HEK293 (cell line): Measurements from ENCODE around the gene PDE1C.

Experiments
- CTCF ChIA-PET: fragments of 350-600 bp; formaldehyde crosslinking; extraction: SDS; loops from one replicate; lab custom pipeline; 2021; ENCODE audit warnings: antibody characterized with exemption; lab: Yijun Ruan, JAX
- POLR2A ChIA-PET: fragments of 300-600 bp; formaldehyde crosslinking; extraction: SDS; loops from one replicate; lab custom pipeline; 2020; ENCODE audit warnings: antibody characterized with exemption, inconsistent platforms; lab: Yijun Ruan, JAX
- H3K27ac ChIP-seq: fragments of 200-500 bp; sonication (Bioruptor generic); 2 replicates; pipeline ENCODE4 v1.5.1; 2014; ENCODE audit warnings: low read depth, low read length, control low read depth, inconsistent platforms; ENCODE audit errors: extremely low read depth
- H3K36me3 ChIP-seq, 2 experiments: fragments of 200-500 bp in 1 of 2; sonication (Bioruptor generic) in 1 of 2; 1 replicate in 1 of 2; 2 replicates in 1 of 2; pipeline ENCODE4 v1.5.1; 2014 to 2017; ENCODE audit warnings: inconsistent platforms in 2 of 2, low read length in 2 of 2; ENCODE audit not compliant: control insufficient read depth in 2 of 2, insufficient read depth in 1 of 2
- H3K4me1 ChIP-seq: fragments of 200-500 bp; sonication (Bioruptor generic); 2 replicates; pipeline ENCODE4 v1.5.1; 2014; ENCODE audit warnings: mild to moderate bottlenecking, low read length, inconsistent platforms; ENCODE audit not compliant: control insufficient read depth, insufficient read depth
- H3K4me3 ChIP-seq: 2 replicates; pipeline ENCODE4 v1.5.1; 2011; ENCODE audit warnings: low read depth, mild to moderate bottlenecking, control low read depth, low read length, moderate library complexity
- H3K9me3 ChIP-seq: fragments of 200-500 bp; sonication (Bioruptor generic); 2 replicates; pipeline ENCODE4 v1.5.1; 2014; ENCODE audit warnings: low read depth, low read length, inconsistent platforms; ENCODE audit not compliant: control insufficient read depth, insufficient read depth
- ATF2 ChIP-seq: fragments of 450-650 bp; formaldehyde crosslinking; IDR thresholded peaks from 2 replicates; pipeline ENCODE4 v1.5.1; 2016; ENCODE audit warnings: missing biosample characterization, missing genetic modification characterization, low read depth
- GLI2 ChIP-seq: fragments of 450-650 bp; formaldehyde crosslinking; IDR thresholded peaks from 2 replicates; pipeline ENCODE4; 2017; ENCODE audit warnings: missing biosample characterization, missing genetic modification characterization, low read depth, borderline replicate concordance
- HIC1 ChIP-seq: fragments of 450-650 bp; formaldehyde crosslinking; IDR thresholded peaks from 2 replicates; pipeline ENCODE4 v1.5.1; 2016; ENCODE audit warnings: missing biosample characterization, missing genetic modification characterization
- IKZF3 ChIP-seq: fragments of 450-650 bp; IDR thresholded peaks from 2 replicates; pipeline ENCODE4 v1.5.0; 2018; ENCODE audit warnings: missing biosample characterization, mild to moderate bottlenecking, missing genetic modification characterization, moderate library complexity
- KLF10 ChIP-seq: fragments of 450-650 bp; IDR thresholded peaks from 2 replicates; pipeline ENCODE4 v1.5.1; 2018; ENCODE audit warnings: missing biosample characterization, mild to moderate bottlenecking, missing genetic modification characterization
- KLF17 ChIP-seq: fragments of 450-650 bp; formaldehyde crosslinking; IDR thresholded peaks from 2 replicates; pipeline ENCODE4 v1.5.1; 2016; ENCODE audit warnings: missing biosample characterization, missing genetic modification characterization
- KLF7 ChIP-seq: fragments of 450-650 bp; formaldehyde crosslinking; IDR thresholded peaks from 2 replicates; pipeline ENCODE4 v1.5.1; 2016; ENCODE audit warnings: missing biosample characterization, missing genetic modification characterization, borderline replicate concordance
- KLF9 ChIP-seq: fragments of 450-650 bp; formaldehyde crosslinking; IDR thresholded peaks from 2 replicates; pipeline ENCODE4 v1.5.1; 2016; ENCODE audit warnings: missing biosample characterization, missing genetic modification characterization, low read depth
- ZBTB44 ChIP-seq: fragments of 450-650 bp; IDR thresholded peaks from 2 replicates; pipeline ENCODE4 v1.5.1; 2018; ENCODE audit warnings: missing biosample characterization, mild to moderate bottlenecking, missing genetic modification characterization
- ZBTB49 ChIP-seq: fragments of 450-650 bp; formaldehyde crosslinking; IDR thresholded peaks from 2 replicates; pipeline ENCODE4 v1.5.1; 2016; ENCODE audit warnings: missing biosample characterization, missing genetic modification characterization, low read depth
- ZBTB8A ChIP-seq: fragments of 450-650 bp; formaldehyde crosslinking; IDR thresholded peaks from 2 replicates; pipeline ENCODE4 v1.5.1; 2016; ENCODE audit warnings: missing biosample characterization, missing genetic modification characterization
- ZEB2 ChIP-seq: fragments of 450-650 bp; formaldehyde crosslinking; IDR thresholded peaks from 2 replicates; pipeline ENCODE4 v1.5.1; 2016; ENCODE audit warnings: missing biosample characterization, missing genetic modification characterization
- ZFHX2 ChIP-seq: fragments of 450-650 bp; formaldehyde crosslinking; conservative IDR thresholded peaks from 2 replicates; pipeline ENCODE4 v1.5.1; 2016; ENCODE audit warnings: missing biosample characterization, missing genetic modification characterization
- ZFP3 ChIP-seq: fragments of 450-650 bp; formaldehyde crosslinking; IDR thresholded peaks from 2 replicates; pipeline ENCODE4 v1.5.1; 2016; ENCODE audit warnings: low read depth, missing biosample characterization, missing genetic modification characterization
- ZNF121 ChIP-seq: fragments of 450-650 bp; formaldehyde crosslinking; IDR thresholded peaks from 2 replicates; pipeline ENCODE4 v1.5.1; 2016; ENCODE audit warnings: missing biosample characterization, missing genetic modification characterization
- ZNF140 ChIP-seq: fragments of 450-650 bp; formaldehyde crosslinking; IDR thresholded peaks from 2 replicates; pipeline ENCODE4 v1.5.1; 2016; ENCODE audit warnings: missing biosample characterization, missing genetic modification characterization
- ZNF223 ChIP-seq: fragments of 450-650 bp; formaldehyde crosslinking; IDR thresholded peaks from 2 replicates; pipeline ENCODE4 v1.5.1; 2016; ENCODE audit warnings: missing biosample characterization, missing genetic modification characterization
- ZNF266 ChIP-seq: fragments of 450-650 bp; formaldehyde crosslinking; IDR thresholded peaks from 2 replicates; pipeline ENCODE4 v1.5.1; 2016; ENCODE audit warnings: missing biosample characterization, missing genetic modification characterization, low read depth
- ZNF354C ChIP-seq: fragments of 450-650 bp; formaldehyde crosslinking; IDR thresholded peaks from 2 replicates; pipeline ENCODE4 v1.5.1; 2016; ENCODE audit warnings: missing biosample characterization, missing genetic modification characterization, low read depth, borderline replicate concordance
- ZNF37A ChIP-seq: fragments of 450-650 bp; IDR thresholded peaks from 2 replicates; pipeline ENCODE4 v1.5.1; 2018; ENCODE audit warnings: missing biosample characterization, missing genetic modification characterization
- ZNF404 ChIP-seq: fragments of 450-650 bp; formaldehyde crosslinking; IDR thresholded peaks from 2 replicates; pipeline ENCODE4 v1.5.1; 2017; ENCODE audit warnings: missing biosample characterization, missing genetic modification characterization
- ZNF513 ChIP-seq: fragments of 450-650 bp; IDR thresholded peaks from 2 replicates; pipeline ENCODE4 v1.5.1; 2018; ENCODE audit warnings: missing biosample characterization, missing genetic modification characterization
- ZNF514 ChIP-seq: fragments of 450-650 bp; formaldehyde crosslinking; IDR thresholded peaks from 2 replicates; pipeline ENCODE4 v1.5.1; 2016; ENCODE audit warnings: missing biosample characterization, missing genetic modification characterization
- ZNF624 ChIP-seq: fragments of 450-650 bp; formaldehyde crosslinking; IDR thresholded peaks from 2 replicates; pipeline ENCODE4 v1.5.1; 2017; ENCODE audit warnings: missing biosample characterization, missing genetic modification characterization
- ZNF76 ChIP-seq: fragments of 450-650 bp; formaldehyde crosslinking; IDR thresholded peaks from 2 replicates; pipeline ENCODE4; 2016; ENCODE audit warnings: low read depth, missing biosample characterization, missing genetic modification characterization, borderline replicate concordance
- ZNF768 ChIP-seq: fragments of 450-650 bp; formaldehyde crosslinking; IDR thresholded peaks from 2 replicates; pipeline ENCODE4 v1.5.1; 2018; ENCODE audit warnings: missing biosample characterization, mild to moderate bottlenecking, missing genetic modification characterization
- ZNF830 ChIP-seq: fragments of 450-650 bp; IDR thresholded peaks from 2 replicates; pipeline ENCODE4 v1.5.0; 2018; ENCODE audit warnings: missing biosample characterization, missing genetic modification characterization, low read depth, mild to moderate bottlenecking, moderate library complexity
- ZSCAN16 ChIP-seq: fragments of 450-650 bp; formaldehyde crosslinking; IDR thresholded peaks from 2 replicates; pipeline ENCODE4 v1.5.1; 2016; ENCODE audit warnings: missing biosample characterization, missing genetic modification characterization

The PDE1C gene

GRCh38 chr7:31720366-31720765 is 349.8 kb downstream of the PDE1C start:
- TF ChIP-seq GLI2 = no peak
- TF ChIP-seq IKZF3 (tag by site-specific recombination) = no peak
- no peak for TF ChIP-seq ZBTB44 (tag by site-specific recombination)
- TF ChIP-seq ZEB2 (tag by site-specific recombination) = no peak
- no peak for TF ChIP-seq KLF7 (tag by site-specific recombination)
- no peak for TF ChIP-seq ZBTB49
- TF ChIP-seq KLF9 (tag by site-specific recombination) = no peak
- no peak for TF ChIP-seq ZFP3 (tag by site-specific recombination)
- TF ChIP-seq ZFHX2 (tag by site-specific recombination) = no peak
- no peak for TF ChIP-seq ZNF513 (tag by site-specific recombination)
- no peak for TF ChIP-seq ZSCAN16 (tag by site-specific recombination)
- no peak for TF ChIP-seq ZNF140 (tag by site-specific recombination)
- TF ChIP-seq HIC1 (tag by site-specific recombination) = no peak
- TF ChIP-seq ZNF76 = no peak
- no peak for TF ChIP-seq ZNF37A (tag by site-specific recombination)
- Histone ChIP-seq H3K27ac (no peak overlapping the region), H3K4me1 (no peaks in the 10 kb centered on the region), H3K9me3 (no peaks in the 10 kb centered on the region), H3K36me3 (no peaks in the 10 kb centered on the region), H3K4me3 (no peak overlapping the region)
- CTCF ChIA-PET = interaction anchor here (0.6 kb wide), 1 partner anchor 17 kb away, joined by 3 read pairs; no protein-coding TSS in a partner anchor
- POLR2A ChIA-PET = no interaction called here

- Histone ChIP-seq H3K9me3 (no peaks in the 10 kb centered on the region), H3K4me3 (no peak overlapping the region), H3K27ac (no peak overlapping the region), H3K36me3 (no peaks in the 10 kb centered on the region), H3K4me1 (no peaks in the 10 kb centered on the region)
- TF ChIP-seq KLF10 (no peak), ZNF404 (tag by site-specific recombination) (no peak), ATF2 (tag by site-specific recombination) (no peak), ZNF514 (tag by site-specific recombination) (no peak), ZNF223 (tag by site-specific recombination) (no peak), ZNF121 (tag by site-specific recombination) (no peak), ZNF830 (tag by site-specific recombination) (no peak), ZBTB8A (tag by site-specific recombination) (no peak), ZNF768 (tag by site-specific recombination) (no peak), ZNF354C (tag by site-specific recombination) (no peak), ZNF624 (tag by site-specific recombination) (no peak), ZNF266 (tag by site-specific recombination) (no peak), KLF17 (tag by site-specific recombination) (no peak)
- POLR2A ChIA-PET = no interaction called here
- CTCF ChIA-PET = interaction anchor here (0.7 to 1.2 kb wide), 2 partner anchors 11 to 84 kb away, joined by 3 to 4 read pairs; no protein-coding TSS in a partner anchor
These were observed 353.9 kb downstream of the PDE1C start for GRCh38 chr7:31716355-31716754.
